GM21619 (cell line): ENCODE data around the gene NELFCD.
"Not testable (repeated sequence)": the region's sequence is repeated elsewhere in the genome, so short reads cannot be mapped to it uniquely, and the experiment has no call there.

Experiments used
- ATAC-seq: cut with Tn5 transposase; IDR thresholded peaks from one replicate; pipeline ENCODE4 v1.9.1; 2021; ENCODE audit not compliant: unreplicated experiment

NELFCD gene

DNA sequence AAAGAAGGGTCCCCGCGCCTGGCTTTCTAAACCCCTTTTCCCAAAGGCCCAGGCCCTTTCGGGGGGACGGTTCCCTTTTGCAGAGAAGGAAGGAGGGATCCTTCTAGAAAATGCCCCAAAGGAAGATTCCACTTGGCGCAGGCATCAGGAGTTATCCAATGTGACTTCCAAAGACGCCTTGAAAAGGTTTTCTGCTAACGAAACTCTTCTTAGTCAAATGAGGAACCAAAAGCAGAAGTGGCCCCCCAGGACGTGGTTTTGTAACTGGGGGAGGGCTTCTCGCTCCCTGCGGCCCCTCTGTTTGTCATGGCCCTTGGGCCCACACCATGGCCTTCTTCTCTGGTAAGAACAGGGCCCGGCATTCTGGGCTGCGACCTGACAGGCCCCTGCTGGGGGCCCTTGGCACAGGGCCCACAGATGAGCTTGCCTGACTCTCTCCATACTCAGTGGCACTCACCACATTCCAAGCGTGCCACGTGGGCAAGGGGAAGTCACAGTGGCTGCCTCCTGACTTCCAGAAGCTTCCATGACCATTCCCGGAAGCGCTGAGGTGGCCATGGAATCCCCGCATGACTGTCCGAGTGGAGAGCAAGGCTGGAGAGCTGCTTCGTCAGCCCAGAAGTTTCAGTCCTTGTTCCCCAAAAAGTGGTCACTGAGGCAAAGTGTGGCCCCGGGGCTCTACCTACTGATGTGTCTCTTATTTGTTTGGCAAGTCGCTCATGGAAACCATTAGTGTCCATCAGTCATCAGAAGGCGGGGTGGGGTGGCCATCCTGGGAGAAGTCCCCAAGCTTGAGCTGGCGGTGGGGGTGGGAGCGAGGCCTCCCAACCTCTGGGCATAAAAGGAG is 26.8 kb downstream of the NELFCD start:
- ATAC-seq: peak; percentile 29

DNA sequence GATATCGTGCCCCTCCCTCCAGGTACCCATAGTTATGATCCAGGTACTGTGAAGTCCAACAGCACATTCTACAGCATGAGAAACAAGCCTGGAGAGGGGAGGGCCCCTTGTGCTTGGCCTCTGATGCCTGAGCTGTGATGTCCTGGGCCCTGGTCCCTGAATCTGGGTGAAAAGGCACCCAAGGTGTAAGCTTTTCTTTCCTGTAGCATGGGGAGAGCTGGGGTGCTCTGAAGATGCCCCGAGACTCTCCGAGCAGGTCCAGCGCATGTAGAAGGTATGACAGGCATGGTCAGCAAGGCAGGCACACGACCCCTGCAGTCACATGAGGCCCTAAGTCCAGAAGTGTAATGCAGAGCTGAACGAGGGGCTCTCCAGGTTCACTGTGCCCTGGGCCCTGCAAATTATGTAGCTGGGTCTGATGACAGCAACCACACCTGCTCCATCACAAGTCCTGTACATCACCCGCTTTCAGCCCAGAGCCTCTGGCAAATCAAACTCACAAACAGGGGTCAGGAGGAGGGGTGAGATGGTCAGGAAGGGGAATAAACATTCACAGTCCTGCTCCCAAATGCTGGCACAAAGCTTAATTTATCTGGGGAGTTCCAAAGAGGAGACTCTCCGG is 27.8 kb downstream of the NELFCD start:
- no peak for ATAC-seq

- ATAC-seq: no peak
These were observed 29.4 kb downstream of the NELFCD start for GRCh38 chr20:59010321-59010994.

- ATAC-seq: no peak
These were observed 30.2 kb downstream of the NELFCD start for GRCh38 chr20:59010995-59011873.

GRCh38 chr20:59011874-59012157 is 30.8 kb downstream of the NELFCD start:
- not testable (repeated sequence) for ATAC-seq

DNA sequence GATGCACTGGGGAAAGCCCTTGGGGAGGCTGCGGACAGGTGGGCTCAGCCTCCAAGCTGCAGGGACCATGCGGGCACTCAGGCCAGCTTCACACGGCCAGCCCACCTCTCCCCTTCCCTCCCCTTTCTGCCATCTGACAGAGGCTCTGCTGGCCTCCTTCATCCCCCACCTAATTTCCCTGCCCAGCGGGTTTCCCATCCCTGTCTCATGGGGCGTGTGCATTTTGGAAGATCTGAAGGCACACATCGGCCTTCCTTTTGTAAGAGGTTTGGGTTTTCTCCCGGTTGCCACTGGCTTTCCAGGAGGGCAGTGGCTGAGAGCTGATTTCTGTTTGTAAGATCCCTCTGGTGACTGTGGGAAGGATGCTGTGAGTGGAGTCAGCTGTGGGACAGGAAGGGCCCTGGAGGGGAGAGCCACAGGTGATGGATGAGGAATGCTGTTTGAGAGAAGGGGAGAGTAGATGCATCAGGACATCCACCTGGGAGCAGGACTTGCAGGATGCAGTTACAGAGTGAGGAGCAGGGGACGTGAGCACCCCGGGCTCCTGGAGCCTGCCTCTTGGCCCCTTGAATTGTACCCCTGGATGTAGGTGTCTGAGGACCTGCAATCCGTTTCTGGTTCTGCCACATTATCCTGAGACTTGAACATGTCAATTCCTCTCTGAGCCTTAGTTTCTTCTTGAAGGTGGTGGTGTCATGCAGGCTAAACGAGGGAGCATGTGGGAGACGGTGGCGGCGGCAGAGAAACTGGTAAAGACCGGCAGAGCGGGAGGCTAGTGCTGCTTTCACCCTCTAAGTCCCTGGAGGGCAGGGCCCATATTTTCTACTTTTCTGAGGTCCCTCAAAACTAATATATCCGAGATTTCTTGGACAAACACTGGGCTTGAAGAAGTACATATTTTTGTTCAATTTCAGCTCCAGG is 32.2 kb downstream of the NELFCD start:
- no peak for ATAC-seq

- ATAC-seq: no peak
These were observed 33.0 kb downstream of the NELFCD start for GRCh38 chr20:59013959-59014608.

DNA sequence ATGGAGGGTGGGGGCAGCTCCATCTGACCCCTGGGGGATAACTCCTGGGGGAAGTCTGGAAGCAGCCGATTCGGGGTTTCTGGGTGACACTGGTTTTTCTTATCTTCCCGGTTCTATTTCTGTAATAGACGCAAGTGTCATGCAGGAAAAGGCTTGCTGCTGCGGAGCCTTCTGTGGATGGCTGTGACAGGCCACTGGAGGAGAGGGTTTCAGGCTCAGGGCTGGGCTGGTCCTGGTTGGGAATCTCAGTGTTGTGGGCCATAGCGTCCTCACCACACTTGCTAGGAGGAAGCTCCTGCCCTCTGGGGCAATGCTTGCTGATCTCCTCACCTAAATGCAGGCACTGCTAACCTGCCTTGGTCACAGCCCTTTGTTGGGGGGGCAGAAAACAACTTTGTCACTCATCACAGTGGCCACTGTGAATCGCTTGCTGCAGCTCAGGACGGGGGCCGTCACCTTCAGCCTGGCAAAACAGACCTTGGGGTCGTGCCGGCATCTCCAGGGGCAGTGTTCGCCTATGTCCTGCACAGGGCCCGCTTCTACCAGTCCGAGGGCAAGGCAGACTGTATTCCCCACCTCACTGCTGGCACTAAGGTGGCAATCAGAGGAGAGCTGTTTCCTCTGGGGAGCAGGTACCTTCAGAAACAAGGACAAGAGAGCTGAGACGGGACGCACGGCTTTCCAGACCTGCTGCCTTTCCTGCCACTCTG is 33.8 kb downstream of the NELFCD start:
- no peak for ATAC-seq

GRCh38 chr20:59015411-59015810 is 34.4 kb downstream of the NELFCD start:
- ATAC-seq: no peak

DNA sequence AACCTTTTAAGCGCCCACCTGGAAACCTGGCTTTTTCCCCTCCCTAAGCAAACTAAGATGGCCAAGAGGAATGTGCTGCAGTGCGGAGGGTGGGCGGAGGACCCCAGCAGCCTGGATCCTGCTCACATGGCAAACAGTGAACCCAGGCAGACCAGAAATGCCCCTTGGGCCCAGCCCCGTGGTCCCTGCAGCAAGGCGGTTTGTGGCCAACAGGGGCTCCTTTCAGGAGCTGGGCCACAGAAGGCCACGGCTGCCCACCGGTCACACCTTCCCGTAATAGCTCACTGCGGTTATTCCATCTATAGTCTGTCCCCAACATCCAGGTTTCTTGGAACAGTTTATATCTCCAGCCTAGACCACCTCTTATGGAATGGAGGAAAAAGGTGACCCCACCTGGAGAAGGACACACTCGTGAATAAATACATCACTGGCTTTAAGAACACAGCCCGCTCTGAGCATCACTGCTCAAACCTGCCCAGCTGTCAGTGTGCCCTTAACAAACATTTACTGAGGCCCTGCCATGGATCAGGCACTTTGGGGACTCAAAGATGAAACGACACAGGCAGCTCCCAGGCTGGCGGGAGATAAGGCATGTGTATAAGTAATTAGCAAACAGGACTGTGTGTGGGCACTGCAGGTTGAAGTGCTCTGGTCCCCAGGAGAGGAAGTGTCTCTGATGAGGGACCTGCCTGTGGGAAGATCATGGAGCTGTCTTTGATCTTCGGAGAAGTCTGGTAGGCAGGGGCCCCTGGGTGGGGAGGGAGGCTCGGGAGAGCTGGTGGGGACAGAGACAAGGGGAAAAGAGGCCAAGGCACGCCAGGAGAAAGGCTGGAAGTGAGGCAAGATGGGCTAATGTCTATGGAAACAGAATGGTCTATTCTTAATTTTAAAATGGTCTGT is 35.0 kb downstream of the NELFCD start:
- no peak for ATAC-seq

DNA sequence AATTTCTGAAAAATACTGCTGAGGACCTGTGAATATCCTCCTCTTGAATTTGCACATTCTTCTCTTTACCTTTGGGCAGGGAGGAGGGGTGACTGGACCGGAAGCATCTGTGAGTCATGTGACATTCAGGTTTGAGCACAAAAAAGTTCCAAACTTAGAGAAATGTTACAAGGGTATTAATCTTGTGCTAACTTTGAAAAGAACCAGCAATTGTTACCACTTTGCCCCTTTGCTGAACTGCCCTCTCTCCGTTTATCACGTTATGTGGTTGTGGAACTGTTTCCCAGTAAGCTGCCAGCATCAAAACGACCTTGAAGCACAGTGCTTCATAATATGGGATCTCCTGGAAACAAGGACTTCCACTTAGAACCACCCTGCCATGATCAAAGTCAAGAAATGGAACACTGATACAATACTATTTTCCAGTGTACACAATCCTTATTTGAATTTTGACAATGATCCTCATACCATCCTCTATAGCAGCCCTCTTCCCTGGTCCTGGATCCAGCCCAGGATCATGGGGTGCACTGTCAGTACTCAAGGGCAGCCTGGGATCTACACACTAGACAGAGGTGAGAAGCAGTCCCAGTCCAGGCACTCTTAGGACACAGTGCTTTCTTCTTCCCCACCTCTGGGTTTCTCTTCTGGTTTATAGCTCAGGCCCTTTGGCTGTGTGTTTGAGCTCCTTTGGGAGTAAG is 35.9 kb downstream of the NELFCD start:
- no peak for ATAC-seq

GRCh38 chr20:59017493-59018231 is 36.6 kb downstream of the NELFCD start:
- no peak for ATAC-seq

- no peak for ATAC-seq
These were observed 37.8 kb downstream of the NELFCD start for GRCh38 chr20:59018817-59019216.

- ATAC-seq: no peak
These were observed 38.2 kb downstream of the NELFCD start, which contains the start of gene TUBB1 for GRCh38 chr20:59019217-59019616. Gene TUBB1, plus strand, starts transcription at chr20:59019429. Its CDS starts 94 bp downstream, at chr20:59019523.

- ATAC-seq: no peak
These were observed 40.0 kb downstream of the NELFCD start for GRCh38 chr20:59020938-59021551.

DNA sequence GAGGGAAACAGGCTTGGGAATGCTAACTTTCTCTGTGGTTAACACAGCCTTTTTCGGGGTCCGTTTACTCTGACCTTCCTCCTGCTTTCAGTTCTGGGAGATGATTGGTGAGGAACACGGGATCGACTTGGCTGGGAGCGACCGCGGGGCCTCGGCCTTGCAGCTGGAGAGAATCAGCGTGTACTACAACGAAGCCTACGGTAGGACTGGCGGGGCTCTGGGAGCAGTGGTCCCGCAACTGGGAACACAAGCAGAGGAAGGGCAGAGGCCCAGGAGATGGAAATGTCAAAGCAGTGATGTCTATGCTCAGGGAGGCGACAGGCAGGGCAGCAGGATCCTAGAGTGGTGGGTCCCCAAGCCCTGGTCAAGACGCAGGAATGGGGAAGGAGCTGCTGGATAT is 41.7 kb downstream of the NELFCD start:
- ATAC-seq: no peak
